GM12878 (cell line): ENCODE measurements around the gene DLG1. TPM values are rescaled to one million over a fixed set of nuclear protein-coding genes. Genes with fewer than 3 reads are reported as not detected.

Experiments
- ATAC-seq: fragments of 200-7000 bp; cut with Tn5 transposase; 3 replicates; pipeline ENCODE4 v1.9.1; 2020; ENCODE audit warnings: mild to moderate bottlenecking, moderate library complexity
- BruUV-seq: library from RNA; stranded (reverse); fragments of 400-500 nt; replicated peaks from 2 replicates; lab custom pipeline; 2021; lab: Mats Ljungman, UMichigan
- CTCF ChIA-PET: fragments of 300-600 bp; sonication (Branson Sonifier 250); formaldehyde crosslinking; extraction: SDS; loops from one replicate; lab custom pipeline; 2021; ENCODE audit warnings: inconsistent platforms; lab: Yijun Ruan, JAX
- POLR2A ChIA-PET: fragments of 350-600 bp; formaldehyde crosslinking; extraction: SDS; loops from one replicate; lab custom pipeline; 2021; ENCODE audit warnings: inconsistent platforms; lab: Charles Lee
- RAD21 ChIA-PET: fragments of 300-600 bp; sonication (Branson Sonifier 250); formaldehyde crosslinking; loops from one replicate; lab custom pipeline; 2023; ENCODE audit warnings: antibody characterized with exemption; ENCODE audit not compliant: unreplicated experiment; lab: Charles Lee
- SMC1A ChIA-PET: fragments of 300-600 bp; sonication (Branson Sonifier 250); formaldehyde crosslinking; loops from one replicate; lab custom pipeline; 2023; ENCODE audit not compliant: unreplicated experiment, uncharacterized antibody; lab: Charles Lee
- DNase-seq: peaks from one replicate; pipeline ENCODE4 v3.0.0-alpha.2; 2011; ENCODE audit warnings: low read depth, low spot score
- FAIRE-seq: peaks from 3 replicates; lab custom pipeline; 2011; peaks lifted over from hg19 to GRCh38; lab: Jason Lieb, UNC
- H2AFZ ChIP-seq: 2 replicates; pipeline ENCODE4 v1.6.0; 2011; ENCODE audit warnings: low read depth, low read length, control low read depth; ENCODE audit not compliant: control insufficient read depth
- H3K27ac ChIP-seq: 2 replicates; pipeline ENCODE4 v1.5.1; 2011; ENCODE audit warnings: control low read depth; ENCODE audit not compliant: control insufficient read depth, insufficient read depth
- H3K27me3 ChIP-seq, 2 experiments: replicated peaks in 1 of 2; 2 replicates each; pipeline versions ENCODE4 v1.6.0 to v1.6.1; 2011; ENCODE audit warnings: low read length in 1 of 2; ENCODE audit not compliant: control insufficient read depth in 2 of 2, insufficient read depth in 2 of 2
- H3K36me3 ChIP-seq, 2 experiments: 2 replicates each; pipeline ENCODE4 v1.5.1; 2011; ENCODE audit warnings: low read length in 1 of 2; ENCODE audit not compliant: control insufficient read depth in 2 of 2, insufficient read depth in 2 of 2
- H3K4me1 ChIP-seq: 2 replicates; pipeline ENCODE4 v1.6.1; 2011; ENCODE audit warnings: mild to moderate bottlenecking, low read length, moderate library complexity, mixed read lengths; ENCODE audit not compliant: control insufficient read depth, insufficient read depth
- H3K4me2 ChIP-seq: 2 replicates; pipeline ENCODE4 v1.6.0; 2011; ENCODE audit warnings: control low read depth; ENCODE audit not compliant: control insufficient read depth, insufficient read depth
- H3K4me3 ChIP-seq: fragments of 200-600 bp; sonication (generic); 2 replicates; pipeline ENCODE4 v1.5.1; 2016
- H3K79me2 ChIP-seq: 2 replicates; pipeline ENCODE4 v1.6.0; 2011; ENCODE audit warnings: low read length; ENCODE audit not compliant: control insufficient read depth, insufficient read depth
- H3K9ac ChIP-seq: 2 replicates; pipeline ENCODE4 v1.8.0; 2011; ENCODE audit warnings: low read length, control low read depth, mixed read lengths; ENCODE audit not compliant: control insufficient read depth, insufficient read depth
- H3K9me3 ChIP-seq: replicated peaks from 3 replicates; pipeline ENCODE4 v1.5.1; 2011; ENCODE audit warnings: mild to moderate bottlenecking, low read length; ENCODE audit not compliant: control insufficient read depth, insufficient read depth
- H4K20me1 ChIP-seq: 2 replicates; pipeline ENCODE4 v1.6.0; 2011; ENCODE audit not compliant: control insufficient read depth, insufficient read depth
- ATF7 ChIP-seq: fragments of 450-650 bp; IDR thresholded peaks from 2 replicates; pipeline ENCODE4 v1.6.1; 2016; ENCODE audit warnings: low read depth, mild to moderate bottlenecking
- BMI1 ChIP-seq: fragments of 450-650 bp; IDR thresholded peaks from 2 replicates; pipeline ENCODE4 v1.6.1; 2016; ENCODE audit warnings: mild to moderate bottlenecking, moderate library complexity, borderline replicate concordance
- HDGF ChIP-seq: fragments of 450-650 bp; IDR thresholded peaks from 2 replicates; pipeline ENCODE4 v1.6.1; 2016; ENCODE audit warnings: antibody characterized with exemption
- HSF1 ChIP-seq: fragments of 150-350 bp; IDR thresholded peaks from 2 replicates; pipeline ENCODE4 v1.6.1; 2014; ENCODE audit warnings: mild to moderate bottlenecking, low read depth, low read length
- NBN ChIP-seq: fragments of 450-650 bp; IDR thresholded peaks from 2 replicates; pipeline ENCODE4 v1.6.1; 2016
- NFYA ChIP-seq: IDR thresholded peaks from 2 replicates; pipeline ENCODE4 v1.6.1; 2011; ENCODE audit warnings: low read depth, mild to moderate bottlenecking, low read length, improper control_type of control experiment, borderline replicate concordance
- NR2F1 ChIP-seq: fragments of 450-650 bp; conservative IDR thresholded peaks from 2 replicates; pipeline ENCODE4 v1.6.1; 2017; ENCODE audit warnings: mild to moderate bottlenecking
- PRDM15 ChIP-seq: fragments of 450-650 bp; formaldehyde crosslinking; IDR thresholded peaks from 2 replicates; pipeline ENCODE4 v1.4.0; 2020; ENCODE audit warnings: mild to moderate bottlenecking, moderate library complexity
- RB1 ChIP-seq: fragments of 450-650 bp; formaldehyde crosslinking; IDR thresholded peaks from 2 replicates; pipeline ENCODE4 v1.6.1; 2017; ENCODE audit warnings: mild to moderate bottlenecking, borderline replicate concordance
- RELA ChIP-seq: fragments of 450-650 bp; IDR thresholded peaks from 2 replicates; pipeline ENCODE4 v1.8.0; 2014; ENCODE audit warnings: borderline replicate concordance; ENCODE audit not compliant: partially characterized antibody
- SMAD5 ChIP-seq: IDR thresholded peaks from 2 replicates; pipeline ENCODE4 v1.6.1; 2016; ENCODE audit warnings: antibody characterized with exemption, low read depth
- STAT1 ChIP-seq: fragments of 450-650 bp; conservative IDR thresholded peaks from 2 replicates; pipeline ENCODE4 v1.6.1; 2014; ENCODE audit warnings: antibody characterized with exemption, mild to moderate bottlenecking
- TARDBP ChIP-seq: IDR thresholded peaks from 2 replicates; pipeline ENCODE4 v1.6.1; 2016; ENCODE audit warnings: borderline replicate concordance
- TCF3 ChIP-seq: IDR thresholded peaks from 2 replicates; pipeline ENCODE4 v1.6.1; 2012; ENCODE audit warnings: low read depth, mild to moderate bottlenecking, low read length, borderline replicate concordance; ENCODE audit not compliant: insufficient read depth
- USF2 ChIP-seq: IDR thresholded peaks from 2 replicates; pipeline ENCODE4 v1.6.1; 2011; ENCODE audit warnings: low read depth, low read length, improper control_type of control experiment, borderline replicate concordance
- YBX1 ChIP-seq: fragments of 450-650 bp; IDR thresholded peaks from 2 replicates; pipeline ENCODE4 v1.6.1; 2016; ENCODE audit warnings: antibody characterized with exemption
- ZNF687 ChIP-seq: fragments of 450-650 bp; IDR thresholded peaks from 2 replicates; pipeline ENCODE4 v1.6.1; 2017; ENCODE audit warnings: mild to moderate bottlenecking, moderate library complexity
- WGBS: methylation state at CpG from one replicate; pipeline ENCODE4 v1.1.6; 2016; ENCODE audit warnings: low lambda C conversion rate; ENCODE audit not compliant: insufficient replicate concordance, insufficient coverage; ENCODE audit errors: missing lambda C conversion rate; 5-methylcytosine and 5-hydroxymethylcytosine counted together
- in situ Hi-C: fragments of 300-500 bp; cut with MboI; formaldehyde crosslinking; loops from 9 replicates; pipeline ENCODE4 v1.14.3; 2018; ENCODE audit warnings: mixed read lengths
- intact Hi-C: fragments of 100-400 bp; cut with micrococcal nuclease; formaldehyde crosslinking; loops from one replicate; pipeline ENCODE4 v1.14.2; 2022; ENCODE audit not compliant: unreplicated experiment
- polyA plus RNA-seq, 11 experiments: library from polyadenylated mRNA; depleted of rRNA in 4 of 11; unstranded in 6 of 11; stranded (reverse) in 5 of 11; fragments of >200 nt; fragmentation: Nextera tagmentation in 4 of 11; fragmentation: Illumina TruSeq in 1 of 11; extraction: Ambion mirVana in 4 of 11; extraction: Trizol in 1 of 11; gene quantifications; 1 replicate in 1 of 11; 2 replicates in 10 of 11; pipeline versions ENCODE4 v1.2.1 to v1.2.3, GENCODE V29; 2011 to 2016; ENCODE audit warnings: inconsistent platforms in 2 of 11, missing spikeins in 2 of 11, low read depth in 1 of 11
- total RNA-seq, 4 experiments: library from RNA; depleted of rRNA in 3 of 4; stranded (reverse); fragments of >200 nt in 3 of 4; fragmentation: Illumina TruSeq in 1 of 4; extraction: Trizol in 1 of 4; gene quantifications; 2 replicates each; pipeline versions ENCODE4 v1.2.1 to v1.2.3, GENCODE V29; 2013 to 2021

Gene DLG1
- total and polyA plus RNA-seq, 10 of the 15 experiments (the other 5 are each of a cell fraction or from before 2014, with no cell fraction given), result 9.2 to 63.1 (median 40.1) TPM

- H3K27me3 ChIP-seq, result no peaks in the 10 kb centered on the region
- ChIA-PET CTCF (no interaction called here), POLR2A (interaction anchor here (0.5 kb wide), 1 partner anchor 340 kb away, joined by 3 read pairs; no protein-coding TSS in a partner anchor), SMC1A (no interaction called here), RAD21 (no interaction called here)
- H4K20me1 ChIP-seq, result no peaks in the 10 kb centered on the region
- FAIRE-seq (no peak), ATAC-seq (no peak), DNase-seq (no peak)
- no peak overlapping the region for H3K9ac ChIP-seq
- in situ Hi-C loops, result no loop called here
- no peaks in the 10 kb centered on the region for H3K4me1 ChIP-seq
- WGBS, result 100% methylated on average over 3 of the region's 3 CpGs
- H3K36me3 ChIP-seq, result peaks cover 7 to 27% of the 10 kb centered on the region in 2 experiments
- intact Hi-C loops, result no loop called here
- no peak overlapping the region for H3K4me2 ChIP-seq
- H3K4me3 ChIP-seq, result no peak overlapping the region
- no peak overlapping the region for H3K27ac ChIP-seq
- peaks cover 18% of the 10 kb centered on the region for H3K9me3 ChIP-seq
- no peaks in the 10 kb centered on the region for H3K79me2 ChIP-seq
- BruUV-seq, result no TSS peak
- no peak overlapping the region for H2AFZ ChIP-seq
- TF ChIP-seq NBN (no peak), HSF1 (no peak), NR2F1 (no peak), PRDM15 (CRISPR knock-in tag) (no peak), RB1 (no peak), TCF3 (no peak), ZNF687 (no peak), ATF7 (no peak), YBX1 (no peak), NFYA (no peak), BMI1 (no peak), TARDBP (no peak), RELA (no peak), STAT1 (no peak), HDGF (no peak), USF2 (no peak), SMAD5 (no peak)
Measured at GRCh38 chr3:197136744-197137143, 161.7 kb downstream of the DLG1 start.
